Measurements from ENCODE around the gene NR2E1. TPM values are rescaled to one million over a fixed set of nuclear protein-coding genes. Genes with fewer than 3 reads are reported as not detected.

NR2E1 gene
- total and polyA plus RNA-seq, 10 of the 15 experiments (the other 5 are each of a cell fraction or from before 2014, with no cell fraction given) = not detected

DNA sequence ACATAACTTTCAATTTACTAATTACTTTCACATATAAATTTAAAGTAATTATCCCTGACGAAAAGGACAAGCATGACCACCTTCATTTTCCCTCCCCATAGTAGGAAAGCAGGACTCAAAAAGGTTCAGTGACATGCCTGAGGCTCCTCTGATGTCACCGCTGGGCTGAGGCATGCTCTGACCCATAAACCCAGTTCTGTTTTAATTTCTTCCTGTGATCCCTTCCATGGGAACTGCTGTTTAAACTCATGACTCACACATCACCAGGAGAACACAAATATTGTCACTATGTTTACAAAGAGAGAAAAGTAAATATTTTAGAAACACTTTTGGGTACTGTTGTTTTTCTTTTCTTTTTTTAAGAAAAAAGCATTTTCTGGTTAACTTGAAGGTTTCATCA is 38.0 kb upstream of the NR2E1 start (continued):
- TF ChIP-seq ZBTB33 (IDR thresholded peaks at IDR 0.05) (no peak), DPF2 (IDR thresholded peaks at IDR 0.05) (no peak), HDAC2 (IDR thresholded peaks at IDR 0.05) (no peak), MEF2A (IDR thresholded peaks at IDR 0.05; ENCODE audit: insufficient read depth, low read depth, low read length) (no peak), BRCA1 (IDR thresholded peaks at IDR 0.05; ENCODE audit: low read depth, low read length) (no peak), ZNF217 (IDR thresholded peaks at IDR 0.05) (no peak), HSF1 (IDR thresholded peaks at IDR 0.05; ENCODE audit: low read depth, low read length) (no peak)
- TF ChIP-seq, protein P1, sequence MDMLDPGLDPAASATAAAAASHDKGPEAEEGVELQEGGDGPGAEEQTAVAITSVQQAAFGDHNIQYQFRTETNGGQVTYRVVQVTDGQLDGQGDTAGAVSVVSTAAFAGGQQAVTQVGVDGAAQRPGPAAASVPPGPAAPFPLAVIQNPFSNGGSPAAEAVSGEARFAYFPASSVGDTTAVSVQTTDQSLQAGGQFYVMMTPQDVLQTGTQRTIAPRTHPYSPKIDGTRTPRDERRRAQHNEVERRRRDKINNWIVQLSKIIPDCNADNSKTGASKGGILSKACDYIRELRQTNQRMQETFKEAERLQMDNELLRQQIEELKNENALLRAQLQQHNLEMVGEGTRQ (IDR thresholded peaks at IDR 0.05; ENCODE audit: borderline replicate concordance, low read depth, low read length) = no peak
- TF ChIP-seq, protein P2, sequence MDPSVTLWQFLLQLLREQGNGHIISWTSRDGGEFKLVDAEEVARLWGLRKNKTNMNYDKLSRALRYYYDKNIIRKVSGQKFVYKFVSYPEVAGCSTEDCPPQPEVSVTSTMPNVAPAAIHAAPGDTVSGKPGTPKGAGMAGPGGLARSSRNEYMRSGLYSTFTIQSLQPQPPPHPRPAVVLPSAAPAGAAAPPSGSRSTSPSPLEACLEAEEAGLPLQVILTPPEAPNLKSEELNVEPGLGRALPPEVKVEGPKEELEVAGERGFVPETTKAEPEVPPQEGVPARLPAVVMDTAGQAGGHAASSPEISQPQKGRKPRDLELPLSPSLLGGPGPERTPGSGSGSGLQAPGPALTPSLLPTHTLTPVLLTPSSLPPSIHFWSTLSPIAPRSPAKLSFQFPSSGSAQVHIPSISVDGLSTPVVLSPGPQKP (IDR thresholded peaks at IDR 0.05; ENCODE audit: low read depth, low read length) = no peak

All from GM12878 (cell line).